Measurements from ENCODE around the gene SIAH1.

SIAH1 gene

GRCh38 chr16:48353565-48354163 lies 31.5 kb downstream of the SIAH1 start:
- peak; percentile 99 for ATAC-seq (replicated peaks)
- Mint-ChIP-seq H3K36me3 (ENCODE audit: insufficient read depth) (peaks cover 37% of the 10 kb centered on the region), H3K4me1 (ENCODE audit: low read depth in 2 of 2) (peaks cover 0 to 4% of the 10 kb centered on the region in 2 donors), H3K4me3 (no peak overlapping the region), H3K27me3 (no peaks in the 10 kb centered on the region), H3K27ac (peak overlapping the region; percentile 72 to 73), H3K9me3 (no peaks in the 10 kb centered on the region)
- peak; percentile 62 to 64 (median 64) for DNase-seq

GRCh38 chr16:48352648-48353390 lies 32.4 kb downstream of the SIAH1 start:
- H3K4me3 Mint-ChIP-seq: no peak overlapping the region
- no peak for ATAC-seq (replicated peaks)
- H3K9me3 Mint-ChIP-seq: no peaks in the 10 kb centered on the region
- peaks cover 0 to 4% of the 10 kb centered on the region in 2 donors for H3K4me1 Mint-ChIP-seq (ENCODE audit: low read depth in 2 of 2)
- H3K27me3 Mint-ChIP-seq: no peaks in the 10 kb centered on the region
- DNase-seq: no peak
- peaks cover 42% of the 10 kb centered on the region for H3K36me3 Mint-ChIP-seq (ENCODE audit: insufficient read depth)
- peak overlapping the region; percentile 72 to 73 for H3K27ac Mint-ChIP-seq

- H3K27ac Mint-ChIP-seq: peak overlapping the region; percentile 29 to 68
- H3K4me3 Mint-ChIP-seq: no peak overlapping the region
- H3K9me3 Mint-ChIP-seq: no peaks in the 10 kb centered on the region
- H3K27me3 Mint-ChIP-seq: no peaks in the 10 kb centered on the region
- DNase-seq: no peak
- peaks cover 4 to 5% of the 10 kb centered on the region in 2 donors for H3K4me1 Mint-ChIP-seq (ENCODE audit: low read depth in 2 of 2)
- ATAC-seq (replicated peaks): no peak
- H3K36me3 Mint-ChIP-seq (ENCODE audit: insufficient read depth): peaks cover 48% of the 10 kb centered on the region
These were observed 34.5 kb downstream of the SIAH1 start for GRCh38 chr16:48350736-48351135.

- Mint-ChIP-seq H3K4me1 (ENCODE audit: low read depth in 2 of 2) (peaks cover 0 to 6% of the 10 kb centered on the region in 2 donors), H3K9me3 (no peaks in the 10 kb centered on the region), H3K27me3 (no peaks in the 10 kb centered on the region), H3K4me3 (no peak overlapping the region), H3K36me3 (ENCODE audit: insufficient read depth) (peaks cover 42% of the 10 kb centered on the region), H3K27ac (no peak overlapping the region)
- ATAC-seq (replicated peaks) (no peak), DNase-seq (no peak)
These were observed 37.2 kb downstream of the SIAH1 start for GRCh38 chr16:48347980-48348379.

GRCh38 chr16:48347191-48347865 lies 37.9 kb downstream of the SIAH1 start:
- ATAC-seq (replicated peaks): no peak
- H3K9me3 Mint-ChIP-seq: no peaks in the 10 kb centered on the region
- H3K27me3 Mint-ChIP-seq: no peaks in the 10 kb centered on the region
- H3K36me3 Mint-ChIP-seq (ENCODE audit: insufficient read depth): peaks cover 44% of the 10 kb centered on the region
- no peak overlapping the region for H3K4me3 Mint-ChIP-seq
- no peak for DNase-seq
- peak overlapping the region in 1 of 2 donors; percentile 65 for H3K27ac Mint-ChIP-seq
- peaks cover 0 to 8% of the 10 kb centered on the region in 2 donors for H3K4me1 Mint-ChIP-seq (ENCODE audit: low read depth in 2 of 2)

- Mint-ChIP-seq H3K27ac (no peak overlapping the region), H3K4me1 (ENCODE audit: low read depth in 2 of 2) (peaks cover 0 to 15% of the 10 kb centered on the region in 2 donors), H3K36me3 (ENCODE audit: insufficient read depth) (peaks cover 17% of the 10 kb centered on the region), H3K4me3 (no peak overlapping the region), H3K27me3 (no peaks in the 10 kb centered on the region), H3K9me3 (no peaks in the 10 kb centered on the region)
- ATAC-seq (replicated peaks) (no peak), DNase-seq (no peak)
These were observed 42.6 kb downstream of the SIAH1 start for GRCh38 chr16:48342591-48342990.

GRCh38 chr16:48340054-48340453 lies 45.2 kb downstream of the SIAH1 start:
- H3K9me3 Mint-ChIP-seq: no peaks in the 10 kb centered on the region
- peaks cover 0 to 10% of the 10 kb centered on the region in 2 donors for H3K4me1 Mint-ChIP-seq (ENCODE audit: low read depth in 2 of 2)
- DNase-seq (no peak), ATAC-seq (replicated peaks) (no peak)
- H3K36me3 Mint-ChIP-seq (ENCODE audit: insufficient read depth): peaks cover 13% of the 10 kb centered on the region
- H3K27ac Mint-ChIP-seq: peak overlapping the region; percentile 12 to 63
- H3K4me3 Mint-ChIP-seq: no peak overlapping the region
- H3K27me3 Mint-ChIP-seq: no peaks in the 10 kb centered on the region

GRCh38 chr16:48335961-48336360 lies 49.3 kb downstream of the SIAH1 start:
- DNase-seq (no peak), ATAC-seq (replicated peaks) (no peak)
- Mint-ChIP-seq H3K4me1 (ENCODE audit: low read depth in 2 of 2) (peaks cover 0 to 12% of the 10 kb centered on the region in 2 donors), H3K27ac (peak overlapping the region in 1 of 2 donors; percentile 79), H3K36me3 (ENCODE audit: insufficient read depth) (peaks cover 19% of the 10 kb centered on the region), H3K27me3 (no peaks in the 10 kb centered on the region), H3K9me3 (no peaks in the 10 kb centered on the region), H3K4me3 (no peak overlapping the region)

GRCh38 chr16:48334325-48334724 lies 50.9 kb downstream of the SIAH1 start:
- H3K27ac Mint-ChIP-seq: no peak overlapping the region
- peaks cover 15% of the 10 kb centered on the region for H3K36me3 Mint-ChIP-seq (ENCODE audit: insufficient read depth)
- H3K9me3 Mint-ChIP-seq: no peaks in the 10 kb centered on the region
- peaks cover 0 to 13% of the 10 kb centered on the region in 2 donors for H3K4me1 Mint-ChIP-seq (ENCODE audit: low read depth in 2 of 2)
- H3K27me3 Mint-ChIP-seq: no peaks in the 10 kb centered on the region
- no peak overlapping the region for H3K4me3 Mint-ChIP-seq
- DNase-seq (no peak), ATAC-seq (replicated peaks) (no peak)

GRCh38 chr16:48332978-48333377 lies 52.2 kb downstream of the SIAH1 start:
- no peak for DNase-seq
- Mint-ChIP-seq H3K27ac (no peak overlapping the region), H3K27me3 (no peaks in the 10 kb centered on the region), H3K4me1 (ENCODE audit: low read depth in 2 of 2) (peaks cover 0 to 12% of the 10 kb centered on the region in 2 donors), H3K4me3 (no peak overlapping the region), H3K36me3 (ENCODE audit: insufficient read depth) (peaks cover 15% of the 10 kb centered on the region), H3K9me3 (no peaks in the 10 kb centered on the region)
- no peak for ATAC-seq (replicated peaks)

GRCh38 chr16:48330841-48331192 lies 54.4 kb downstream of the SIAH1 start:
- no peaks in the 10 kb centered on the region for H3K27me3 Mint-ChIP-seq
- no peak for DNase-seq
- H3K36me3 Mint-ChIP-seq (ENCODE audit: insufficient read depth): peaks cover 15% of the 10 kb centered on the region
- peaks cover 0 to 16% of the 10 kb centered on the region in 2 donors for H3K4me1 Mint-ChIP-seq (ENCODE audit: low read depth in 2 of 2)
- peak overlapping the region in 1 of 2 donors; percentile 35 for H3K27ac Mint-ChIP-seq
- H3K9me3 Mint-ChIP-seq: no peaks in the 10 kb centered on the region
- H3K4me3 Mint-ChIP-seq: no peak overlapping the region
- no peak for ATAC-seq (replicated peaks)

GRCh38 chr16:48330189-48330840 lies 54.9 kb downstream of the SIAH1 start:
- ATAC-seq (replicated peaks) (no peak), DNase-seq (no peak)
- H3K4me3 Mint-ChIP-seq: no peak overlapping the region
- peak overlapping the region in 1 of 2 donors; percentile 35 for H3K27ac Mint-ChIP-seq
- H3K4me1 Mint-ChIP-seq (ENCODE audit: low read depth in 2 of 2): peaks cover under 1 to 16% of the 10 kb centered on the region in 2 donors
- H3K9me3 Mint-ChIP-seq: no peaks in the 10 kb centered on the region
- no peaks in the 10 kb centered on the region for H3K27me3 Mint-ChIP-seq
- peaks cover 18% of the 10 kb centered on the region for H3K36me3 Mint-ChIP-seq (ENCODE audit: insufficient read depth)

GRCh38 chr16:48329138-48329537 lies 56.1 kb downstream of the SIAH1 start:
- Mint-ChIP-seq H3K27me3 (no peaks in the 10 kb centered on the region), H3K9me3 (no peaks in the 10 kb centered on the region), H3K4me1 (ENCODE audit: low read depth in 2 of 2) (peaks cover 4 to 16% of the 10 kb centered on the region in 2 donors), H3K27ac (peak overlapping the region in 1 of 2 donors; percentile 19), H3K4me3 (no peak overlapping the region), H3K36me3 (ENCODE audit: insufficient read depth) (peaks cover 20% of the 10 kb centered on the region)
- ATAC-seq (replicated peaks) (no peak), DNase-seq (no peak)
